HG03025 (cell line): Measurements from ENCODE around the gene ATP5MC2.
"Not testable (repeated sequence)": the region's sequence is repeated elsewhere in the genome, so short reads cannot be mapped to it uniquely, and the experiment has no call there.

Experiments used
- ATAC-seq: cut with Tn5 transposase; IDR thresholded peaks from one replicate; pipeline ENCODE4 v1.9.1; 2021; ENCODE audit warnings: mild to moderate bottlenecking, moderate library complexity; ENCODE audit not compliant: unreplicated experiment, low FRiP score

The ATP5MC2 gene

GRCh38 chr12:53675701-53676607 lies at the start of gene ATP5MC2:
Gene ATP5MC2, minus strand, starts transcription at chr12:53676083. Its CDS starts 3,469 bp downstream, at chr12:53672614.
- ATAC-seq, result peak; percentile 93

GRCh38 chr12:53722450-53723041 lies 46.7 kb upstream of the ATP5MC2 start:
- no peak for ATAC-seq

DNA sequence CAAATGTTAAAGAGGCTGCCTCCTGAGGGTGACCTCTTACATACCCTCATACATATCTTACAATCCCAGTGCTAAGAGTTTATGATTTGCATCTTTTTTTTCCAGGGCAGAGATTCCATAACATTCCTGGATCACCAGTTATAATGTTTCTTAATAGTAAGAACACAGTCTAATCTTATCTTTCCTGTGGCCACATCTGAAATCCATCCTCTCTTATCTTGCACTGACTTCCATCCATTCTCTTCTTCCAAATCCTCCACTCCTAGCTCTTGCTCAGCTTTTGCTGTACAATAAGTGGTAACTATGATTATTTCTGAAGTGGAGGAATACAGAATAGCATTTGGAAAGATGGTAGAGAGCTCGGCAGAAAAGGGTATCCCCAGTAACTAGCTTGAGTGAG lies 45.1 kb upstream of the ATP5MC2 start:
- no peak for ATAC-seq

GRCh38 chr12:53719649-53720048 lies 43.8 kb upstream of the ATP5MC2 start:
- no peak for ATAC-seq

GRCh38 chr12:53718567-53718966 lies 42.7 kb upstream of the ATP5MC2 start:
- ATAC-seq, result not testable (repeated sequence)

DNA sequence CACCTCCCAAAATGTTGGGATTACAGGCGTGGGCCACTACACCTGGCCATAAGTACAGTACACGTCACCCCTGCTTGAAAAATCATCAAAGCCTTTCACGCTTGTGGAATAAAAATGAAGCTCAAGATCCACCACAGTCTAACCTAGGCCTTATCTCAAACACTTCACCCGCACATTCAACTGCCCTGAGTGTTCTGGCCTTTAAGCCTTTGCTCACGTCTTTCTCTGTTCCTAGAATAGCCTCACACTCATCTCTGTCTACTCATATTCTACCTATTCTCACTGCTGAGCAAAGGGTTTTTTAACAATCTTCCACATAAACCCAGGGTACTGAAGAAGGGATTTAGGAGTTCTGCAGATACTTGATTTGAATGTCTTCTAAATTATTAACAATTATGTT lies 41.4 kb upstream of the ATP5MC2 start:
- ATAC-seq, result no peak

DNA sequence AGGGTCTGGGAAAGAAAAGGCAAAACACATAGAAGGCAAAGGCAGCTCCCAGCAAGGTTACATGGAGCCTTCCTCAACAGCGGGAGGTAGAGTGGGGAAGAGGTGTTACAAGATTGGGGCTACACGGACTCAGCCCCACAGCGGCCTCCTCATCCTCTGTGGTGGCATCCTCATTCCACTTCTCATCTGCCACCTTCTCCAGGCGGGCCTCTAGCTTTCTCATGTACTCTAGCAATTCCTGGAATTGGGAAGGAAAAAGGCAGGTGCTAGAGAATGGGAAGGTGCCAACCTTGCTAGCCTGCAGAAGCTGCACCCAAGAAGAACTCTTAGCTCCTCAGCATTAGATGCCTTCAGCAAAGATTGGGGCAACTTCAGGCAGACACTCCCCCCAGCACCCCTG lies 38.1 kb upstream of the ATP5MC2 start:
- no peak for ATAC-seq

- ATAC-seq, result no peak
Observed at GRCh38 chr12:53713516-53713915, 37.6 kb upstream of the ATP5MC2 start.

GRCh38 chr12:53712059-53712643 lies 36.3 kb upstream of the ATP5MC2 start:
- ATAC-seq, result no peak

DNA sequence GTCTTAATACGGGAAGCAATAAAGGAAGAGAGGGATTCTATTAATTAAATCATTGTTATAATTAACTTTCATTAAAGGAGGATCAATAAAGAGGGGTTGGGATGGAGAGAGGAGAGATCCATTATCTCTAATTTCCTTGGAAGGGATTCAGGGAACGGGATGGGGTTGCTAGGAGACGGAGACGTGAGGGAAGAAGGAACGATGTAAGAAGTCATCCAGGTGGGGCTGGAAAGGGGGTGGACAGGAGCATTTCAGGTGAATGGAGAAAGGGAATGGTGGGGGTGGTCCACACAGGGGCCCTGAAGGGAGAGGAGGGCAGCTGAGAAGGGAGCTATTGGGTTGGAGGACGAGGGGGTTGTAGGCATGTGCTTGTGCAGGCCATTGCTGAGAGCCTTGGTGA lies 34.2 kb upstream of the ATP5MC2 start:
- no peak for ATAC-seq

- no peak for ATAC-seq
Observed at GRCh38 chr12:53709671-53710070, 33.8 kb upstream of the ATP5MC2 start.

DNA sequence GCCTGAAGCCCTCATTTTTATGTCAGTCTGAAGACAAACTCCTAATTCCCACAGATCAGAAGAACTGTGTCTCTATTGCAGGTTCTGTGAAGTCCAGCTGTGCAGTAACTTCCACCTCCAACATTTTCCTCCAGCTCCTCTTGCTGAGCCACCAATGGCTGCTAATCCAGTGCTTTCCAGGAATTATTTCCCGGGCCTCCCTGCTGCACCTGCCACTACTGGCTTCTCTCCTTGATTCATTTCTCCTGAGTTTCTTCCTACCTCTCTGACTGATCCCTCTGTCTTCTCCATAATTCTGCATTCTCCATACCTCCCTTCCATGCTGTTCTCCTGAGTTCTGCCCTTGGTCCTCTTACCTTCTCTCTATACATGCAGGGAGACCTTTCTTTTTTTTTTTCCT lies 30.2 kb upstream of the ATP5MC2 start:
- no peak for ATAC-seq

DNA sequence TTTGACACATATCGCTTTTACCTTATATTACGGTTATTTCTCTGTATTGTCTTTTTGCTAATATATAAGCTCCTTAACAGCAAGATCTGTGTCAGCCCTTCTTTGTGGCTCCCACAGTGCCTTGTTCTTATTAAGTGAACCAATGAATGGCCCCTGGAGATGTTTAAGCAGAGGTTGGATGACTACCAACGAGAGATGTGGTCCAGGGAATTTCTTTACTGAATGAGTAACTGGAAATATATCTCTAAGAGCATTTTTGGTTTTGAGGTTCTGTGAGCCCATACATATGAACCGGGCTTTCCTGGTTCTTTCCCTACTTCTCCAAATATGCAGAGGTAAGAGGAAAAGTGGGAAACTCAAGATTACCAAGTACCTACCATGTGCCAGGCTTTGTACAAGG lies 27.9 kb upstream of the ATP5MC2 start:
- no peak for ATAC-seq

DNA sequence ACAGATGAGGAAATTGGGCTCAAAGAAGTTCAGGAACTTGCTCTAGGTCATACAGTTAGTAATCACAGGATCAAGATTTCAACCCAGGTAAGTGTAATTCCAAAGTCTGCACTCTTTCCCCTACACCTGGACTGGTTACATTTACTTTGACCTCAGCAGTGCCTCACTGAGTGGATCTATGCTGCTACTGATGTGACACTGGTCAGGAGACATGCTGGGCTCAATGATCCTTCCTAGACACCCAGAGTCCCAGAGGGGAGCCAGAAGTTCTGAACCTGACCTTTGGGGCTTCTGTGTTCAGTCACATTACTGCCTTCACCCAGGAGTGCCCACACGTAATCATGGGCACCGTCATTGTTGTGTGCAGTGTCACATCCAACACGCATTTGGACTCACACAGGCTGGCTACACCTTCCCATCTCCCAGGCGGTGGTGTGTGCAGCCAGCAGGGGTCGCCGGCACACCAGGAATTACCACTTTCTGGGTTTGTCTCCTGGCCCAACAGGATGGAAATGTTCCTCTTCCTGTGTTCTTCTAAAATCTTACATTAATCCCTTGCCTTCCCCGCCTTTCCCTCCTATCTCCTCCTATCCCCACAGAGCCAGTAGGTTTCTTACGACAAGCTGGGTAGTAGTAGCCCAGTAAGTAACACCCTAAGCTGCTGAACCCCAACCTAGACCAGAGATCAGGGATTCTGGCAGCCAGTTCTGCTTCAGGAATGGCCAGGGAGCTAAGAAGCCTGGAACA lies 25.8 kb upstream of the ATP5MC2 start:
- ATAC-seq, result no peak

- no peak for ATAC-seq
Observed at GRCh38 chr12:53700567-53700966, 24.7 kb upstream of the ATP5MC2 start.

DNA sequence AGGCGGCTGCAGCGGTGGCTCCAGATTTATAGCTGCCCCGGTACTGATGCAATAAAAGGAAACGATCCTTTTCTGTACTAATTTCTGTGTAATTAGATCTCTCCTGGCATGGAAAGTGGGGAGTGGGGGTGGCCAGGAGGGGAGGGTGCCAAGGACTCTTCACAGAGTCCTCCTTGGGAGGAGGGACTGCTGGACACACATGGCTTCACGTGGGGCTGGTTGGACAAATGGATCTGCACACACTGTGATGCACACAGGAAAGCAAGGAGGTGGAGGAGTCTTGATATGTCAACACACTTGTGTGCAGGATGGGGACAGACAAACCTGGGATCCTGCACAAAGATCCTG lies 23.8 kb upstream of the ATP5MC2 start:
- no peak for ATAC-seq

DNA sequence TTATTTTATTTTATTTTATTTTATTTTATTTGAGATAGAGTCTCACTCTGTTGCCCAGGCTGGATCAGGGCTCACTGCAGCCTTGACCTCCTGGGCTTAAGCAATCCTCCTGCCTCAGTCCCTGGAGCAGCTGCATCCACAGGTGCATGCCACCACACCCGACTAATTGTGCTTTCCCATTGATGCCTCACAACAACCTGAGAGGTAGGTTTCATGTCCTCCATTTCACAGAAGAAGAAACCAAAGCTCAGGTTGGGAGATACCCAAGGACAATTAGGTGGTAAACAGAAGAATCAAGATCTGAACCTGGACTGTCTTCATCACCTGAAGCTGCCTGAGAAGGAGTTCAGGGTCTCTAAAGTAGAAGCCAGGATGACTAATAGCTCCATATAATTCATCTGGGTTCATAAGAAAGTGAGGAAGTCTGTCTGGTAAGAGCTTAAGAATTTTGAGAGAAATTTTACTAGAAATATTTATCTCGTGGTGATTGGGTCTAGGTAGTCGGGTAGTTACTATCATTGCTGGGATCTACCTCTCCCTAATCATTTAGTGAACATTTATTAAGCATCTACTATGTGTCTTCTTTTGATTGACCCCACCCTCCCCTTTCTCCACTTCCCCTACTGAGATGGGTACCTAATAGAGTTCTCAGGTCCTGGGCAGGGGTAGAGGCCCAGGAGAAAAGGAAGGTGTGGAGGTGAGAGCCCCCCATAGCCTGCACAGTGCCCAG lies 23.2 kb upstream of the ATP5MC2 start:
- no peak for ATAC-seq

DNA sequence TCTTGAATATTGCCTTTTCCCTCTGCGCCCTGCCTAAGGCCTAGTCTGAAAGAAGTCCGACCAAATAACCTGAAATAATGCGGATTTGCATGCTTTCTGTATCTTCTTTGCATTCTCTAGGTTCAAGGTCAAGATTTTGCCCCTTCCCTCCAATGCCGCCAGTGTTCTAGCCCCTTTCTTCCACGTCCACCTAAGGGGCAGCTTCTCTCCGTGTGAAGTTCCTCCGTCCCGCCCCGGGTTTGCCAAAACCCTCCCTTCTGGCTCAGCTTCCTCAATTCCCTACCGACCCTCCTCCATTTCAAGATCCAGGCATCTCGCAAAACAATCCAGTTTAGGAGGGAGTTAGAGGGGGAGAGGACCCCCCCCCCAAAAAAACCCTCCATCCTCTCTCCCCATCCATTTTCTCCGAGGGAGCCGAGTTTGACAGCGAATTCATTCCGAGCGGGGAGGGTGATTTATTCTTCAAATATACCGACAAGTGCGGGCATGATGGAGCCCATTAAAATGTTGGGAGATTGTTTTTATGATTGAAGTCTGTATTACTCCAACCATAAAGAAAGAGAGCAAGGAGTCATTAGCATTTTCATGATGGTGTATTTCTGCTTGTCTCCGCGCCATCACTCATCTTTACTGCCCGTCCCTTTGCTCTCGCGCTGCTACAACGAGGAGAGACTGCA lies 20.9 kb upstream of the ATP5MC2 start:
- ATAC-seq, result no peak

DNA sequence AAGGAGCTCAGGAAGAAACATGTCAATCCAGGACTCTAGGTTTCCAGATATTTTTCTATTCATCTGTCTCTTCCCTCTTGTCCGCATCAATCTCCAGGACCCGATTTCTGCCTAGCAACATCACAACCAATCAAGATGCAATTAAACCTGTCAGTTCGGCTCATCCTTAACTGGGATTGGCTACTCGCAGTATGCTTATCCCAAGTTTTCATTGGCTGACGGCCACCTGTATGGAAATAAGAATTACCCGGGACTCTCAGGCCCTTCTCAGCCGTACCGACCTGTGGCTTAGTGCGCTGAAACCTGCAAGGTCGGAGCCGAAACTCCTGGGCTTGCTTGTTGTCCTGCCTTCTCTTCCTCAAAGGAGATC lies 20.4 kb upstream of the ATP5MC2 start:
- ATAC-seq, result no peak
